ENCODE measurements around the gene MAGEA1. TPM values are rescaled to one million over a fixed set of nuclear protein-coding genes. Genes with fewer than 3 reads are reported as not detected.

The MAGEA1 gene
- total RNA-seq, 1 donor from 2014 or later, result not detected

- TF ChIP-seq CTCF (IDR thresholded peaks at IDR 0.05; ENCODE audit: unreplicated experiment), result no peak
- Mint-ChIP-seq H3K9me3 (ENCODE audit: low read depth) (peaks cover 18% of the 10 kb centered on the region), H3K27me3 (peaks cover 8% of the 10 kb centered on the region), H3K4me3 (ENCODE audit: low read depth) (no peak overlapping the region), H3K4me1 (ENCODE audit: low read depth) (peaks cover 2% of the 10 kb centered on the region), H3K27ac (no peak overlapping the region), H3K36me3 (ENCODE audit: insufficient read depth) (no peaks in the 10 kb centered on the region)
- DNase-seq (ENCODE audit: low spot score, unreplicated experiment), result no peak
These were observed 46.5 kb downstream of the MAGEA1 start for GRCh38 chrX:153225438-153226098.

GRCh38 chrX:153226344-153227185, 47.5 kb downstream of the MAGEA1 start:
- Mint-ChIP-seq H3K36me3 (ENCODE audit: insufficient read depth) (no peaks in the 10 kb centered on the region), H3K9me3 (ENCODE audit: low read depth) (peaks cover 18% of the 10 kb centered on the region)

More at GRCh38 chrX:153226344-153227185, 47.5 kb downstream of the MAGEA1 start:
- peaks cover 8% of the 10 kb centered on the region for H3K27me3 Mint-ChIP-seq
- no peak overlapping the region for H3K27ac Mint-ChIP-seq
- TF ChIP-seq CTCF (IDR thresholded peaks at IDR 0.05; ENCODE audit: unreplicated experiment), result no peak
- H3K4me3 Mint-ChIP-seq (ENCODE audit: low read depth), result peak overlapping the region; percentile 24
- H3K4me1 Mint-ChIP-seq (ENCODE audit: low read depth), result peaks cover 2% of the 10 kb centered on the region
- no peak for DNase-seq (ENCODE audit: low spot score, unreplicated experiment)

Other genes starting within 250 kb of the MAGEA1 start
- not detected in 2 replicates for gene PNMA5, start 185.2 kb upstream of the MAGEA1 start, total RNA-seq
- gene PNMA3, start 122.8 kb upstream of the MAGEA1 start, total RNA-seq, result 31.1 and 32.8 TPM in 2 replicates
- gene PNMA6A, start 106.8 kb upstream of the MAGEA1 start, total RNA-seq, result 6.9 and 7.0 TPM in 2 replicates
- not detected in 2 replicates for gene PNMA6F, start 142.5 kb downstream of the MAGEA1 start, total RNA-seq
- 11.9 and 12.2 TPM in 2 replicates for gene ZNF275, start 154.9 kb downstream of the MAGEA1 start, total RNA-seq
- gene PNMA6E, start 222.1 kb downstream of the MAGEA1 start, total RNA-seq, result not detected in 2 replicates
- 0.38 TPM in 2 replicates for gene ZFP92, start 232.2 kb downstream of the MAGEA1 start, total RNA-seq